Panc1 (cell line): ENCODE data around the gene TRIM45. TPM values are rescaled to one million over a fixed set of nuclear protein-coding genes. Genes with fewer than 3 reads are reported as not detected.

Experiments used
- ATAC-seq: fragments of 200-7000 bp; cut with Tn5 transposase; 2 replicates; pipeline ENCODE4 v1.9.1; 2020; ENCODE audit warnings: mild to moderate bottlenecking, moderate library complexity
- BruUV-seq: library from RNA; stranded (reverse); fragments of 400-500 nt; replicated peaks from 2 replicates; lab custom pipeline; 2021; lab: Mats Ljungman, UMichigan
- CTCF ChIA-PET: fragments of 300-600 bp; sonication (Branson Sonifier 250); formaldehyde crosslinking; loops from one replicate; lab custom pipeline; 2022; ENCODE audit warnings: antibody characterized with exemption; lab: Charles Lee
- POLR2A ChIA-PET: fragments of 300-600 bp; sonication (Branson Sonifier 250); formaldehyde crosslinking; loops from one replicate; lab custom pipeline; 2022; ENCODE audit warnings: antibody characterized with exemption; lab: Charles Lee
- DNase-seq: peaks from one replicate; pipeline ENCODE4 v3.0.0-alpha.2; 2010; ENCODE audit warnings: low read depth, low spot score
- H3K27ac ChIP-seq: 2 replicates; pipeline ENCODE4 v1.5.1; 2011; ENCODE audit warnings: mild to moderate bottlenecking, low read length, inconsistent platforms
- H3K27me3 ChIP-seq: fragments of 200-500 bp; sonication (Bioruptor generic); 2 replicates; pipeline ENCODE4 v1.6.0; 2014; ENCODE audit warnings: low read length, inconsistent platforms; ENCODE audit not compliant: control insufficient read depth, insufficient read depth
- H3K36me3 ChIP-seq: fragments of 200-500 bp; sonication (Bioruptor generic); 2 replicates; pipeline ENCODE4 v1.5.1; 2014; ENCODE audit warnings: inconsistent platforms, mild to moderate bottlenecking, low read length, moderate library complexity; ENCODE audit not compliant: control insufficient read depth, insufficient read depth
- H3K4me1 ChIP-seq: 2 replicates; pipeline ENCODE4 v1.5.1; 2011; ENCODE audit warnings: inconsistent platforms, mild to moderate bottlenecking, low read length, moderate library complexity; ENCODE audit not compliant: control insufficient read depth, insufficient read depth
- H3K4me3 ChIP-seq, 2 experiments: 2 replicates each; pipeline ENCODE4 v1.5.1; 2011 to 2012; ENCODE audit warnings: low read depth in 2 of 2, low read length in 2 of 2, mild to moderate bottlenecking in 2 of 2, inconsistent platforms in 1 of 2, moderate library complexity in 1 of 2
- H3K9me3 ChIP-seq: fragments of 200-500 bp; sonication (Bioruptor generic); 2 replicates; pipeline ENCODE4 v1.5.1; 2014; ENCODE audit warnings: low read depth, mild to moderate bottlenecking, inconsistent platforms, low read length, moderate library complexity; ENCODE audit not compliant: control insufficient read depth, insufficient read depth
- CTCF ChIP-seq: fragments of 450-650 bp; IDR thresholded peaks from 2 replicates; pipeline ENCODE4 v1.5.1; 2017; ENCODE audit warnings: mild to moderate bottlenecking
- POLR2AphosphoS5 ChIP-seq: IDR thresholded peaks from 2 replicates; pipeline ENCODE4 v1.6.1; 2012; ENCODE audit warnings: mild to moderate bottlenecking, low read depth, low read length, moderate library complexity
- REST ChIP-seq, 2 experiments: IDR thresholded peaks; 2 replicates each; pipeline ENCODE4 v1.6.1; 2011 to 2012; ENCODE audit warnings: low read depth in 2 of 2, control low read depth in 1 of 2, low read length in 1 of 2, mild to moderate bottlenecking in 1 of 2, moderate library complexity in 1 of 2; ENCODE audit not compliant: insufficient read depth in 1 of 2
- SIN3A ChIP-seq: IDR thresholded peaks from 2 replicates; pipeline ENCODE4 v1.6.1; 2012; ENCODE audit warnings: low read depth, mild to moderate bottlenecking, low read length, moderate library complexity, borderline replicate concordance; ENCODE audit not compliant: insufficient read depth
- TCF7L2 ChIP-seq: IDR thresholded peaks from 2 replicates; pipeline ENCODE4 v1.6.1; 2011; ENCODE audit warnings: mild to moderate bottlenecking, low read depth, low read length, inconsistent platforms
- in situ Hi-C: cut with HindIII; loops from 2 replicates; pipeline ENCODE4 v1.10.0; 2016; ENCODE audit warnings: low sequenced_read_pairs, low pct_unique_long_range_greater_than_20kb
- intact Hi-C: fragments of 100-400 bp; cut with micrococcal nuclease; formaldehyde crosslinking; loops from one replicate; pipeline ENCODE4 v1.10.0; 2022; ENCODE audit not compliant: unreplicated experiment
- total RNA-seq: library from RNA; stranded (reverse); gene quantifications from one replicate; pipeline ENCODE4 v1.2.1, GENCODE V29; 2021; ENCODE audit not compliant: unreplicated experiment

TRIM45 gene
- total RNA-seq, 1 experiment from 2014 or later, result 4.7 TPM

GRCh38 chr1:117101334-117101733 lies 20.2 kb downstream of the TRIM45 start:
- BruUV-seq, result no TSS peak
- ATAC-seq, result no peak
- CTCF ChIA-PET, result no interaction called here
- Histone ChIP-seq H3K4me1 (no peaks in the 10 kb centered on the region), H3K4me3 (no peak overlapping the region), H3K27ac (no peak overlapping the region), H3K27me3 (no peaks in the 10 kb centered on the region), H3K9me3 (no peaks in the 10 kb centered on the region), H3K36me3 (no peaks in the 10 kb centered on the region; the same call in 1 of the 2 replicates)
- intact Hi-C loops (no loop called here), in situ Hi-C loops (no loop called here)
- DNase-seq, result no peak
- no peak for TF ChIP-seq POLR2AphosphoS5
- no peak for TF ChIP-seq TCF7L2
- TF ChIP-seq CTCF, result no peak
- TF ChIP-seq SIN3A, result no peak
- TF ChIP-seq REST (IDR thresholded peaks at IDR 0.05; ENCODE audit: insufficient read depth in 1 of 2, low read depth in 2 of 2, low read length in 1 of 2), result no peak
- POLR2A ChIA-PET, result no interaction called here

- CTCF ChIA-PET, result no interaction called here
Measured at GRCh38 chr1:117098287-117098890, 23.2 kb downstream of the TRIM45 start.

More at GRCh38 chr1:117098287-117098890, 23.2 kb downstream of the TRIM45 start:
- H3K4me1 ChIP-seq, result no peaks in the 10 kb centered on the region
- no peaks in the 10 kb centered on the region for H3K9me3 ChIP-seq
- H3K27me3 ChIP-seq, result no peaks in the 10 kb centered on the region
- intact Hi-C loops (no loop called here), in situ Hi-C loops (no loop called here)
- no TSS peak for BruUV-seq
- no peak for TF ChIP-seq POLR2AphosphoS5
- no peak for TF ChIP-seq CTCF
- TF ChIP-seq REST (IDR thresholded peaks at IDR 0.05; ENCODE audit: insufficient read depth in 1 of 2, low read depth in 2 of 2, low read length in 1 of 2), result no peak
- no peak for TF ChIP-seq TCF7L2
- no peak for TF ChIP-seq SIN3A
- POLR2A ChIA-PET, result no interaction called here
- H3K4me3 ChIP-seq, result no peak overlapping the region
- no peak for ATAC-seq
- H3K36me3 ChIP-seq, result peaks cover 3% of the 10 kb centered on the region; the same call in 1 of the 2 replicates
- DNase-seq, result no peak
- no peak overlapping the region for H3K27ac ChIP-seq
